Measurements from ENCODE around the gene WFS1.

DNA sequence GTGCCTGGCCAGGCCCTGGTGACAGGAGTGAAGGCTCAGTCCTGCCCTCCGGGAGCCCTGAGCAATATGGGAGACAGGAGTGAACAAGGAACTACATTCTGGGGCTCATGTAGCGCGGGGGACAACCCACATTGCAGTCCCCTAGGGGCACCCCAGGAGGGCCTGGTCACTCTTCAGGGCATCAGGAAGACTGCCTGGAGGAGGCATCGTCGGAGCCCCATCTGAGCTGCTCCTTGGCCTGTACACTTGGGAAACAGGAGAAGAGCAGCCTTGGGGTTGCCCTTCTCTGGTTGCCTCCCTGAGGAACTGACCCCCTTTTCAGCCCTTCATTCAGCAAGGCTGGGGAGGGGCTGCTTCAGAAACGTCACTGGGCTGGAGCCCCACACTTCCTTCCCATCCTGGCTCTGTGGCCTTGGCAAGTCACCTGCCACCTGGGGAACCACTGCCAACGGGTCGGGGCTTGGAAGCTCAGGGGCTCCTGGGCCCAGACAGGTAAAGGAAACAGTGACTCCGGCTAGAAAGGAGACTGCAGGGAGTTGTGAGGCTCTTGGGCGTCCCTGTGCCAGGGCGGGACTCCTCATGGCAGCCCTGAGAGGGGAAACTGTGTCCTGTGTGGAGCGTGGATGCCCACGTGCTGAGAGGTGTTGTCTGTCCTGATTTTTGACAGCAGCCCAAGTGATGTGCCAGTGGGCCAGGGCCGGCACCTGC lies 10.1 kb downstream of the WFS1 start:
- TF ChIP-seq, protein P1, sequence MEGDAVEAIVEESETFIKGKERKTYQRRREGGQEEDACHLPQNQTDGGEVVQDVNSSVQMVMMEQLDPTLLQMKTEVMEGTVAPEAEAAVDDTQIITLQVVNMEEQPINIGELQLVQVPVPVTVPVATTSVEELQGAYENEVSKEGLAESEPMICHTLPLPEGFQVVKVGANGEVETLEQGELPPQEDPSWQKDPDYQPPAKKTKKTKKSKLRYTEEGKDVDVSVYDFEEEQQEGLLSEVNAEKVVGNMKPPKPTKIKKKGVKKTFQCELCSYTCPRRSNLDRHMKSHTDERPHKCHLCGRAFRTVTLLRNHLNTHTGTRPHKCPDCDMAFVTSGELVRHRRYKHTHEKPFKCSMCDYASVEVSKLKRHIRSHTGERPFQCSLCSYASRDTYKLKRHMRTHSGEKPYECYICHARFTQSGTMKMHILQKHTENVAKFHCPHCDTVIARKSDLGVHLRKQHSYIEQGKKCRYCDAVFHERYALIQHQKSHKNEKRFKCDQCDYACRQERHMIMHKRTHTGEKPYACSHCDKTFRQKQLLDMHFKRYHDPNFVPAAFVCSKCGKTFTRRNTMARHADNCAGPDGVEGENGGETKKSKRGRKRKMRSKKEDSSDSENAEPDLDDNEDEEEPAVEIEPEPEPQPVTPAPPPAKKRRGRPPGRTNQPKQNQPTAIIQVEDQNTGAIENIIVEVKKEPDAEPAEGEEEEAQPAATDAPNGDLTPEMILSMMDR (IDR thresholded peaks at IDR 0.05) = no peak
- TF ChIP-seq POLR2AphosphoS5 (IDR thresholded peaks at IDR 0.05) = no peak
- no peak for TF ChIP-seq EP300 (IDR thresholded peaks at IDR 0.05)

Data from suprapubic skin (tissue), 4 donors.